Inflammatory macrophage (primary cell): ENCODE measurements around the gene C6orf47.

Source experiments
- DNase-seq, 2 donors: peaks; one replicate each; pipeline ENCODE4 v3.0.0-alpha.2; 2020 to 2022

The C6orf47 gene

GRCh38 chr6:31634131-31634530 is 26.4 kb downstream of the C6orf47 start:
- DNase-seq = no peak

GRCh38 chr6:31633447-31633846 is 27.1 kb downstream of the C6orf47 start:
- no peak for DNase-seq

- DNase-seq = no peak
Measured at GRCh38 chr6:31632279-31632946, 28.2 kb downstream of the C6orf47 start.

- DNase-seq = no peak
Measured at GRCh38 chr6:31631681-31632278, 28.8 kb downstream of the C6orf47 start.

- DNase-seq = no peak
Measured at GRCh38 chr6:31631209-31631608, 29.4 kb downstream of the C6orf47 start.

GRCh38 chr6:31630177-31630934 is 30.2 kb downstream of the C6orf47 start:
- no peak for DNase-seq

GRCh38 chr6:31629014-31629413 is 31.6 kb downstream of the C6orf47 start:
- DNase-seq = no peak

GRCh38 chr6:31627690-31628287 is 32.8 kb downstream of the C6orf47 start:
- no peak for DNase-seq

GRCh38 chr6:31626952-31627351 is 33.6 kb downstream of the C6orf47 start:
- no peak for DNase-seq

GRCh38 chr6:31624070-31624469 is 36.5 kb downstream of the C6orf47 start:
- DNase-seq = no peak

GRCh38 chr6:31622684-31623091 is 37.9 kb downstream of the C6orf47 start:
- peak; percentile 57 to 59 for DNase-seq

GRCh38 chr6:31621991-31622390 is 38.6 kb downstream of the C6orf47 start:
- no peak for DNase-seq

- DNase-seq = no peak
Measured at GRCh38 chr6:31621320-31621939, 39.1 kb downstream of the C6orf47 start.

GRCh38 chr6:31620586-31621319 is 39.8 kb downstream of the C6orf47 start, which contains the start of gene PRRC2A:
Gene PRRC2A, plus strand, starts transcription at chr6:31620715. Its CDS starts 2,075 bp downstream, at chr6:31622790.
- DNase-seq = peak in 1 of 2 donors; percentile 41

GRCh38 chr6:31619805-31620585 is 40.6 kb downstream of the C6orf47 start:
- peak; percentile 100 for DNase-seq

GRCh38 chr6:31617010-31617409 is 43.6 kb downstream of the C6orf47 start:
- DNase-seq = no peak

GRCh38 chr6:31615748-31616147 is 44.8 kb downstream of the C6orf47 start:
- peak; percentile 17 to 18 for DNase-seq

GRCh38 chr6:31614684-31615578 is 45.6 kb downstream of the C6orf47 start, which contains the start of gene AIF1:
Gene AIF1, plus strand, starts transcription at chr6:31615234. Its CDS starts 96 bp downstream, at chr6:31615330.
- DNase-seq = peak; percentile 78 to 80

GRCh38 chr6:31614075-31614619 is 46.4 kb downstream of the C6orf47 start:
- DNase-seq = peak; percentile 47 to 66

GRCh38 chr6:31610968-31611367 is 49.6 kb downstream of the C6orf47 start:
- peak; percentile 28 to 42 for DNase-seq
